ENCODE results near the gene ZGRF1.

Gene ZGRF1

GRCh38 chr4:112511093-112511802, 125.5 kb downstream of the ZGRF1 start:
- no peaks in the 10 kb centered on the region for H3K36me3 ChIP-seq (ENCODE audit: insufficient read depth, low read length)
- H3K27ac ChIP-seq (ENCODE audit: low read length) = no peak overlapping the region
- H3K4me3 ChIP-seq (ENCODE audit: low read depth in 1 of 2, low read length in 2 of 2) = no peak overlapping the region
- H3K4me2 ChIP-seq (ENCODE audit: insufficient read depth, low read length) = no peak overlapping the region
- no peaks in the 10 kb centered on the region for H3K27me3 ChIP-seq (ENCODE audit: insufficient read depth, low read length, poor library complexity)
- no peaks in the 10 kb centered on the region for H3K79me2 ChIP-seq (ENCODE audit: insufficient read depth, low read length)
- DNase-seq = no peak
- H3K9me3 ChIP-seq (ENCODE audit: insufficient read depth, low read length, severe bottlenecking) = no peaks in the 10 kb centered on the region
- no peak overlapping the region for H2AFZ ChIP-seq (ENCODE audit: low read depth, low read length)
- TF ChIP-seq, protein P1, sequence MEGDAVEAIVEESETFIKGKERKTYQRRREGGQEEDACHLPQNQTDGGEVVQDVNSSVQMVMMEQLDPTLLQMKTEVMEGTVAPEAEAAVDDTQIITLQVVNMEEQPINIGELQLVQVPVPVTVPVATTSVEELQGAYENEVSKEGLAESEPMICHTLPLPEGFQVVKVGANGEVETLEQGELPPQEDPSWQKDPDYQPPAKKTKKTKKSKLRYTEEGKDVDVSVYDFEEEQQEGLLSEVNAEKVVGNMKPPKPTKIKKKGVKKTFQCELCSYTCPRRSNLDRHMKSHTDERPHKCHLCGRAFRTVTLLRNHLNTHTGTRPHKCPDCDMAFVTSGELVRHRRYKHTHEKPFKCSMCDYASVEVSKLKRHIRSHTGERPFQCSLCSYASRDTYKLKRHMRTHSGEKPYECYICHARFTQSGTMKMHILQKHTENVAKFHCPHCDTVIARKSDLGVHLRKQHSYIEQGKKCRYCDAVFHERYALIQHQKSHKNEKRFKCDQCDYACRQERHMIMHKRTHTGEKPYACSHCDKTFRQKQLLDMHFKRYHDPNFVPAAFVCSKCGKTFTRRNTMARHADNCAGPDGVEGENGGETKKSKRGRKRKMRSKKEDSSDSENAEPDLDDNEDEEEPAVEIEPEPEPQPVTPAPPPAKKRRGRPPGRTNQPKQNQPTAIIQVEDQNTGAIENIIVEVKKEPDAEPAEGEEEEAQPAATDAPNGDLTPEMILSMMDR (IDR thresholded peaks at IDR 0.05; ENCODE audit: borderline replicate concordance, extremely low read depth, low read length, poor library complexity, severe bottlenecking) = no peak
- TF ChIP-seq EZH2 (IDR thresholded peaks at IDR 0.05; ENCODE audit: borderline replicate concordance, low read depth, low read length, severe bottlenecking) = no peak
- no peaks in the 10 kb centered on the region for H4K20me1 ChIP-seq (ENCODE audit: insufficient read depth, low read length)
- H3K4me1 ChIP-seq (ENCODE audit: insufficient read depth, low read length) = no peaks in the 10 kb centered on the region
- no peak for ATAC-seq (ENCODE audit: insufficient read depth, low read depth)
- H3K9ac ChIP-seq (ENCODE audit: low read depth, low read length) = no peak overlapping the region

- Histone ChIP-seq H4K20me1 (ENCODE audit: insufficient read depth, low read length) (no peaks in the 10 kb centered on the region), H3K9ac (ENCODE audit: low read depth, low read length) (no peak overlapping the region), H3K4me2 (ENCODE audit: insufficient read depth, low read length) (no peak overlapping the region)
Observed at GRCh38 chr4:112510291-112511092, 126.2 kb downstream of the ZGRF1 start.

DNA sequence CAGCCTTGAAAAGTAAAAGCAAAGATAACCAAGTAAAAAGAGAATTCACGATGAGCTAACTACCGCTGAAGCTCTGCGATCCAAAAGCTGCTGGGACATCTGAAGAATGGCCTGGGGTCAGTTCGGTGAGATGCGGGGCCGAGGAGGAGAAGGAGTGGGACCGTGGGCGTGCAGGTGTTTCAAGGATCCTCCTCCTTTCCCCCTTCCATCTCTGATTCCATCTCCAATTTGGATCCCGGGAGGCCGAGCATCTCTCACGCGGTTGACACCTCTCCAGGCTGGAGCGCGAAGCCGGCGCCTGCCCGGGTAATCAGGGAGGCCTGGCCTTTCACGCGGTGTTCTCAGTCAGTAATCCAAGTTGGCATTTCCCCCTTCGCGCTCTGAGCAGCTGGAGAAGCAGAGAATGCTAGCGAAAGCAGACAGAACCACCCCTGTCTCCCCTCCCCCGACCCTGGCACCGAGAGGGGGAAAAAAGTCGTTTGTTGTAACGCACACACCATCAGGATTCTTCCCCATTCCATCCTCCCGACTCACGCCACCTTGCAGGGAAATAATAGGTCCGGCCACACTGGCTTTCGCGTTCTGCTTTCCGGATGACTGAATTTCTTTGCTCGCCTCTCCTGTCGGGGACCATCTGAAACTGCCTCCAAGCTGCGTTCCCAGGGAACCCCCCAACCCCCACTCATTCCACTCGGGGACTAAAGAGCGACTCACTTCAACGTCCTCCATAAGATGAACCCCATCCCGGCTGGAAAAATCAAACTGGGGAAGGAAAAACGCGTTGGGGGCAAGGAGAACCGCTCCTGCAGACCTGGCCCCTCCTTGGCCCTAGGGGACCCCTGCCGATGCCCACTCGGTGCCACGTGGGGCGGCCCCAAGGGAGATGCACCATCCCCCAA, 127.2 kb downstream of the ZGRF1 start:
- Histone ChIP-seq H3K4me1 (ENCODE audit: insufficient read depth, low read length) (no peaks in the 10 kb centered on the region), H3K27me3 (ENCODE audit: insufficient read depth, low read length, poor library complexity) (no peaks in the 10 kb centered on the region), H3K27ac (ENCODE audit: low read length) (no peak overlapping the region), H3K4me3 (ENCODE audit: low read depth in 1 of 2, low read length in 2 of 2) (no peak overlapping the region), H3K4me2 (ENCODE audit: insufficient read depth, low read length) (no peak overlapping the region), H3K9me3 (ENCODE audit: insufficient read depth, low read length, severe bottlenecking) (no peaks in the 10 kb centered on the region), H3K79me2 (ENCODE audit: insufficient read depth, low read length) (no peaks in the 10 kb centered on the region), H2AFZ (ENCODE audit: low read depth, low read length) (no peak overlapping the region), H3K36me3 (ENCODE audit: insufficient read depth, low read length) (no peaks in the 10 kb centered on the region), H4K20me1 (ENCODE audit: insufficient read depth, low read length) (no peaks in the 10 kb centered on the region), H3K9ac (ENCODE audit: low read depth, low read length) (no peak overlapping the region)
- DNase-seq = no peak
- ATAC-seq (ENCODE audit: insufficient read depth, low read depth) = no peak
- TF ChIP-seq, protein P1 (IDR thresholded peaks at IDR 0.05; ENCODE audit: borderline replicate concordance, extremely low read depth, low read length, poor library complexity, severe bottlenecking) = no peak
- no peak for TF ChIP-seq EZH2 (IDR thresholded peaks at IDR 0.05; ENCODE audit: borderline replicate concordance, low read depth, low read length, severe bottlenecking)

More at GRCh38 chr4:112510291-112511092, 126.2 kb downstream of the ZGRF1 start:
- H3K9me3 ChIP-seq (ENCODE audit: insufficient read depth, low read length, severe bottlenecking) = no peaks in the 10 kb centered on the region
- H3K79me2 ChIP-seq (ENCODE audit: insufficient read depth, low read length) = no peaks in the 10 kb centered on the region
- H3K27me3 ChIP-seq (ENCODE audit: insufficient read depth, low read length, poor library complexity) = no peaks in the 10 kb centered on the region
- H3K4me1 ChIP-seq (ENCODE audit: insufficient read depth, low read length) = no peaks in the 10 kb centered on the region
- H2AFZ ChIP-seq (ENCODE audit: low read depth, low read length) = no peak overlapping the region
- TF ChIP-seq, protein P1 (IDR thresholded peaks at IDR 0.05; ENCODE audit: borderline replicate concordance, extremely low read depth, low read length, poor library complexity, severe bottlenecking) = no peak
- no peak for TF ChIP-seq EZH2 (IDR thresholded peaks at IDR 0.05; ENCODE audit: borderline replicate concordance, low read depth, low read length, severe bottlenecking)
- H3K4me3 ChIP-seq (ENCODE audit: low read depth in 1 of 2, low read length in 2 of 2) = no peak overlapping the region
- H3K36me3 ChIP-seq (ENCODE audit: insufficient read depth, low read length) = no peaks in the 10 kb centered on the region
- no peak overlapping the region for H3K27ac ChIP-seq (ENCODE audit: low read length)
- DNase-seq = no peak
- no peak for ATAC-seq (ENCODE audit: insufficient read depth, low read depth)

All from DND-41 (cell line).